Breast epithelium (tissue), 4 donors: Measurements from ENCODE around the gene SDK1. TPM values are rescaled to one million over a fixed set of nuclear protein-coding genes. Genes with fewer than 3 reads are reported as not detected.

Source experiments
- DNase-seq, 2 donors: peaks; one replicate each; pipeline ENCODE4 v3.0.0-alpha.2; 2019; ENCODE audit warnings: low spot score in 2 of 2
- H3K27ac ChIP-seq, 2 donors: fragments of 200-600 bp; sonication (generic) in 1 of 2; one replicate each; pipeline ENCODE4 v1.5.1; 2016 to 2019; ENCODE audit warnings: mild to moderate bottlenecking in 1 of 2
- H3K27me3 ChIP-seq, 2 donors: fragments of 200-600 bp; sonication (generic) in 1 of 2; one replicate each; pipeline versions ENCODE4 v1.5.1 to v1.6.0; 2017 to 2019; ENCODE audit warnings: control low read depth in 1 of 2, mild to moderate bottlenecking in 1 of 2
- H3K36me3 ChIP-seq: fragments of 200-600 bp; one replicate; pipeline ENCODE4 v1.5.1; 2019
- H3K4me1 ChIP-seq, 2 donors: fragments of 200-600 bp; sonication (generic); one replicate each; pipeline ENCODE4 v1.5.1; 2016 to 2019; ENCODE audit warnings: control low read depth in 1 of 2
- H3K4me3 ChIP-seq, 3 donors: fragments of 200-600 bp; sonication (generic); 1 replicate in 2 of 3; 2 replicates in 1 of 3; pipeline ENCODE4 v1.5.1; 2016 to 2019; ENCODE audit warnings: mild to moderate bottlenecking in 3 of 3, moderate library complexity in 2 of 3
- H3K9me3 ChIP-seq, 2 donors: fragments of 200-600 bp; sonication (generic) in 1 of 2; one replicate each; pipeline ENCODE4 v1.5.1; 2016 to 2019; ENCODE audit warnings: control low read depth in 1 of 2
- CTCF ChIP-seq, 3 donors: fragments of 450-650 bp; IDR thresholded peaks; one replicate each; pipeline ENCODE4 v1.5.1; 2016 to 2017; ENCODE audit warnings: antibody characterized with exemption in 3 of 3, mild to moderate bottlenecking in 3 of 3, moderate library complexity in 3 of 3
- POLR2A ChIP-seq: fragments of 450-650 bp; IDR thresholded peaks from one replicate; pipeline ENCODE4 v1.6.1; 2016; ENCODE audit warnings: antibody characterized with exemption, mild to moderate bottlenecking, moderate library complexity
- POLR2AphosphoS5 ChIP-seq, 3 donors: sonication (generic); formaldehyde crosslinking; IDR thresholded peaks; one replicate each; pipeline ENCODE4 v1.6.1; 2017; ENCODE audit warnings: antibody characterized with exemption in 3 of 3
- intact Hi-C: fragments of 100-400 bp; cut with DNase I; formaldehyde crosslinking; loops from one replicate; pipeline ENCODE4 v1.15.1; 2023; ENCODE audit warnings: low total_unique reads
- total RNA-seq, 3 donors: library from RNA; depleted of rRNA; stranded (reverse); fragments of >200 nt; gene quantifications; one replicate each; pipeline ENCODE4 v1.1.0, GENCODE V29; 2016

The SDK1 gene
- total RNA-seq, 3 donors from 2014 or later = 3.7 to 18.2 (median 6.6) TPM

GRCh38 chr7:3380886-3381685 lies 80.0 kb downstream of the SDK1 start:
- Histone ChIP-seq H3K9me3 (no peaks in the 10 kb centered on the region), H3K27me3 (no peaks in the 10 kb centered on the region), H3K27ac (no peak overlapping the region), H3K4me3 (no peak overlapping the region), H3K36me3 (no peaks in the 10 kb centered on the region), H3K4me1 (no peaks in the 10 kb centered on the region)
- no peak for DNase-seq
- no peak for TF ChIP-seq POLR2AphosphoS5 (IDR thresholded peaks at IDR 0.05)
- no peak for TF ChIP-seq CTCF (IDR thresholded peaks at IDR 0.05)
- TF ChIP-seq POLR2A = no peak
- intact Hi-C loops = no loop called here

- intact Hi-C loops = no loop called here
- TF ChIP-seq POLR2A (no peak), POLR2AphosphoS5 (IDR thresholded peaks at IDR 0.05) (no peak), CTCF (IDR thresholded peaks at IDR 0.05) (no peak)
- H3K9me3 ChIP-seq = no peaks in the 10 kb centered on the region
- no peaks in the 10 kb centered on the region for H3K36me3 ChIP-seq
- no peak for DNase-seq
- H3K4me3 ChIP-seq = no peak overlapping the region
- H3K4me1 ChIP-seq = no peaks in the 10 kb centered on the region
- H3K27ac ChIP-seq = no peak overlapping the region
- no peaks in the 10 kb centered on the region for H3K27me3 ChIP-seq
Observed at GRCh38 chr7:3386423-3387190, 85.6 kb downstream of the SDK1 start.

- H3K36me3 ChIP-seq = no peaks in the 10 kb centered on the region
- TF ChIP-seq POLR2AphosphoS5 (IDR thresholded peaks at IDR 0.05) = no peak
- no peak for TF ChIP-seq CTCF (IDR thresholded peaks at IDR 0.05)
- TF ChIP-seq POLR2A = no peak
- intact Hi-C loops = no loop called here
- no peak overlapping the region for H3K4me3 ChIP-seq
- no peaks in the 10 kb centered on the region for H3K4me1 ChIP-seq
- H3K9me3 ChIP-seq = peaks cover 0 to 27% of the 10 kb centered on the region in 2 donors
- H3K27me3 ChIP-seq = no peaks in the 10 kb centered on the region
- H3K27ac ChIP-seq = no peak overlapping the region
- DNase-seq = no peak
Observed at GRCh38 chr7:3393862-3394261, 92.8 kb downstream of the SDK1 start.

GRCh38 chr7:3397324-3397723 lies 96.3 kb downstream of the SDK1 start:
- DNase-seq = no peak
- Histone ChIP-seq H3K4me3 (no peak overlapping the region), H3K27ac (no peak overlapping the region), H3K27me3 (no peaks in the 10 kb centered on the region), H3K36me3 (no peaks in the 10 kb centered on the region), H3K4me1 (no peaks in the 10 kb centered on the region), H3K9me3 (peaks cover 0 to 27% of the 10 kb centered on the region in 2 donors)
- TF ChIP-seq CTCF (IDR thresholded peaks at IDR 0.05) = no peak
- no peak for TF ChIP-seq POLR2A
- no peak for TF ChIP-seq POLR2AphosphoS5 (IDR thresholded peaks at IDR 0.05)
- intact Hi-C loops = no loop called here

GRCh38 chr7:3399858-3400257 lies 98.8 kb downstream of the SDK1 start:
- TF ChIP-seq CTCF (IDR thresholded peaks at IDR 0.05) = no peak
- no peak for TF ChIP-seq POLR2AphosphoS5 (IDR thresholded peaks at IDR 0.05)
- TF ChIP-seq POLR2A = no peak
- Histone ChIP-seq H3K36me3 (no peaks in the 10 kb centered on the region), H3K27ac (no peak overlapping the region), H3K9me3 (peaks cover 0 to 15% of the 10 kb centered on the region in 2 donors), H3K4me3 (no peak overlapping the region), H3K27me3 (no peaks in the 10 kb centered on the region), H3K4me1 (no peaks in the 10 kb centered on the region)
- DNase-seq = no peak
- intact Hi-C loops = no loop called here
